HepG2 (cell line): Measurements from ENCODE around the gene ZNF674. TPM values are rescaled to one million over a fixed set of nuclear protein-coding genes. Genes with fewer than 3 reads are reported as not detected.

Source experiments
- AKNA ChIP-seq: sonication (generic); formaldehyde crosslinking; IDR thresholded peaks from 2 replicates; pipeline ENCODE4 v1.4.0; 2020; ENCODE audit warnings: missing genetic modification reagents, borderline replicate concordance
- CHD2 ChIP-seq: IDR thresholded peaks from 2 replicates; pipeline ENCODE4 v1.6.1; 2011; ENCODE audit warnings: low read depth, low read length, improper control_type of control experiment
- CSRNP2 ChIP-seq: sonication (generic); formaldehyde crosslinking; conservative IDR thresholded peaks from 2 replicates; pipeline ENCODE4 v1.8.0; 2022; ENCODE audit warnings: low read depth, missing genetic modification reagents
- DMAP1 ChIP-seq: IDR thresholded peaks from 2 replicates; pipeline ENCODE4 v1.6.1; 2016
- KAT8 ChIP-seq: IDR thresholded peaks from 2 replicates; pipeline ENCODE4 v1.6.1; 2016; ENCODE audit warnings: missing genetic modification reagents, missing compliant biosample characterization
- LBX2 ChIP-seq: sonication (generic); formaldehyde crosslinking; IDR thresholded peaks from 2 replicates; pipeline ENCODE4 v1.5.0; 2020; ENCODE audit warnings: missing genetic modification reagents, mild to moderate bottlenecking, borderline replicate concordance
- PITX1 ChIP-seq: sonication (generic); formaldehyde crosslinking; IDR thresholded peaks from 2 replicates; pipeline ENCODE4 v1.5.1; 2020; ENCODE audit warnings: mild to moderate bottlenecking, missing genetic modification reagents
- PRDM4 ChIP-seq: sonication (generic); formaldehyde crosslinking; IDR thresholded peaks from 2 replicates; pipeline ENCODE4 v1.9.0; 2021; ENCODE audit warnings: missing genetic modification reagents, borderline replicate concordance
- RAD21 ChIP-seq: fragments of 450-650 bp; formaldehyde crosslinking; IDR thresholded peaks from 2 replicates; pipeline ENCODE4 v1.5.0; 2020; ENCODE audit warnings: mild to moderate bottlenecking
- RXRA ChIP-seq: sonication (generic); formaldehyde crosslinking; IDR thresholded peaks from 2 replicates; pipeline ENCODE4 v1.5.1; 2020; ENCODE audit warnings: missing genetic modification reagents
- SKI ChIP-seq: fragments of 450-650 bp; IDR thresholded peaks from one replicate; pipeline ENCODE4 v1.6.1; 2018; ENCODE audit warnings: mild to moderate bottlenecking; ENCODE audit not compliant: partially characterized antibody
- ZMYM2 ChIP-seq: sonication (generic); formaldehyde crosslinking; IDR thresholded peaks from 2 replicates; pipeline ENCODE4 v1.8.0; 2022; ENCODE audit warnings: mild to moderate bottlenecking, missing genetic modification reagents
- ZNF431 ChIP-seq: sonication (generic); formaldehyde crosslinking; IDR thresholded peaks from 2 replicates; pipeline ENCODE4 v1.9.0; 2022; ENCODE audit warnings: missing genetic modification reagents, low read depth, mild to moderate bottlenecking, borderline replicate concordance
- ZNF839 ChIP-seq: sonication (generic); formaldehyde crosslinking; IDR thresholded peaks from 2 replicates; pipeline ENCODE4 v1.4.0; 2020; ENCODE audit warnings: missing genetic modification reagents, mild to moderate bottlenecking, borderline replicate concordance
- polyA plus RNA-seq, 8 experiments: library from polyadenylated mRNA; depleted of rRNA in 3 of 8; stranded (reverse) in 7 of 8; unstranded in 1 of 8; fragments of >200 nt; fragmentation: Illumina TruSeq in 4 of 8; extraction: Trizol in 4 of 8; gene quantifications; 2 replicates each; pipeline versions ENCODE4 v1.2.1 to v1.2.3, GENCODE V29; 2011 to 2016; ENCODE audit warnings: low read depth in 4 of 8, missing spikeins in 1 of 8, mixed read lengths in 1 of 8; ENCODE audit not compliant: insufficient read depth in 1 of 8
- total RNA-seq, 5 experiments: library from RNA; depleted of rRNA; stranded (reverse); fragments of >200 nt; fragmentation: Illumina TruSeq; extraction: Trizol; gene quantifications; 2 replicates each; pipeline ENCODE4 v1.2.3, GENCODE V29; 2016; ENCODE audit warnings: low read depth in 1 of 5
- TF ChIP-seq, protein P1 (sequence below): sonication (generic); formaldehyde crosslinking; IDR thresholded peaks from 2 replicates; pipeline ENCODE4 v1.5.1; 2020; ENCODE audit warnings: missing genetic modification reagents, mild to moderate bottlenecking, borderline replicate concordance
- TF ChIP-seq, protein P2 (sequence below): sonication (generic); formaldehyde crosslinking; IDR thresholded peaks from 2 replicates; pipeline ENCODE4 v1.4.0; 2020; ENCODE audit warnings: missing genetic modification reagents

ZNF674 gene
- total and polyA plus RNA-seq, 2 of the 13 experiments (the other 11 are each of a cell fraction or from before 2014, with no cell fraction given): 2.9 to 3.5 TPM

GRCh38 chrX:46573331-46573891 lies 28.2 kb upstream of the ZNF674 start, which contains the start of gene CHST7 (continued):
- no peak for TF ChIP-seq CSRNP2
- TF ChIP-seq CHD2: no peak
- peak; percentile 14; the same call in 1 of the 2 replicates for TF ChIP-seq KAT8 (CRISPR knock-in tag)
- TF ChIP-seq DMAP1 (CRISPR knock-in tag): no peak
- TF ChIP-seq PRDM4 (CRISPR knock-in tag): no peak
- TF ChIP-seq AKNA: no peak
- TF ChIP-seq SKI: no peak
- TF ChIP-seq, protein P1, sequence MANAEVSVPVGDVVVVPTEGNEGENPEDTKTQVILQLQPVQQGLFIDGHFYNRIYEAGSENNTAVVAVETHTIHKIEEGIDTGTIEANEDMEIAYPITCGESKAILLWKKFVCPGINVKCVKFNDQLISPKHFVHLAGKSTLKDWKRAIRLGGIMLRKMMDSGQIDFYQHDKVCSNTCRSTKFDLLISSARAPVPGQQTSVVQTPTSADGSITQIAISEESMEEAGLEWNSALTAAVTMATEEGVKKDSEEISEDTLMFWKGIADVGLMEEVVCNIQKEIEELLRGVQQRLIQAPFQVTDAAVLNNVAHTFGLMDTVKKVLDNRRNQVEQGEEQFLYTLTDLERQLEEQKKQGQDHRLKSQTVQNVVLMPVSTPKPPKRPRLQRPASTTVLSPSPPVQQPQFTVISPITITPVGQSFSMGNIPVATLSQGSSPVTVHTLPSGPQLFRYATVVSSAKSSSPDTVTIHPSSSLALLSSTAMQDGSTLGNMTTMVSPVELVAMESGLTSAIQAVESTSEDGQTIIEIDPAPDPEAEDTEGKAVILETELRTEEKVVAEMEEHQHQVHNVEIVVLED (CRISPR knock-in tag): no peak
- TF ChIP-seq LBX2 (CRISPR knock-in tag): no peak
- TF ChIP-seq, protein P2, sequence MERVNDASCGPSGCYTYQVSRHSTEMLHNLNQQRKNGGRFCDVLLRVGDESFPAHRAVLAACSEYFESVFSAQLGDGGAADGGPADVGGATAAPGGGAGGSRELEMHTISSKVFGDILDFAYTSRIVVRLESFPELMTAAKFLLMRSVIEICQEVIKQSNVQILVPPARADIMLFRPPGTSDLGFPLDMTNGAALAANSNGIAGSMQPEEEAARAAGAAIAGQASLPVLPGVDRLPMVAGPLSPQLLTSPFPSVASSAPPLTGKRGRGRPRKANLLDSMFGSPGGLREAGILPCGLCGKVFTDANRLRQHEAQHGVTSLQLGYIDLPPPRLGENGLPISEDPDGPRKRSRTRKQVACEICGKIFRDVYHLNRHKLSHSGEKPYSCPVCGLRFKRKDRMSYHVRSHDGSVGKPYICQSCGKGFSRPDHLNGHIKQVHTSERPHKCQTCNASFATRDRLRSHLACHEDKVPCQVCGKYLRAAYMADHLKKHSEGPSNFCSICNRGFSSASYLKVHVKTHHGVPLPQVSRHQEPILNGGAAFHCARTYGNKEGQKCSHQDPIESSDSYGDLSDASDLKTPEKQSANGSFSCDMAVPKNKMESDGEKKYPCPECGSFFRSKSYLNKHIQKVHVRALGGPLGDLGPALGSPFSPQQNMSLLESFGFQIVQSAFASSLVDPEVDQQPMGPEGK (CRISPR knock-in tag): peak; percentile 10; the same call in 1 of the 2 replicates
- no peak for TF ChIP-seq ZNF839 (CRISPR knock-in tag)
- no peak for TF ChIP-seq RAD21 (CRISPR knock-in tag)
- 0 out of 2 replicates have a peak, but pooled peaks have one; percentile 8 for TF ChIP-seq ZNF431
- no peak for TF ChIP-seq ZMYM2
- no peak for TF ChIP-seq PITX1 (CRISPR knock-in tag)
- TF ChIP-seq RXRA: no peak
